Measurements from ENCODE around the gene MBD4.

Gene MBD4

DNA sequence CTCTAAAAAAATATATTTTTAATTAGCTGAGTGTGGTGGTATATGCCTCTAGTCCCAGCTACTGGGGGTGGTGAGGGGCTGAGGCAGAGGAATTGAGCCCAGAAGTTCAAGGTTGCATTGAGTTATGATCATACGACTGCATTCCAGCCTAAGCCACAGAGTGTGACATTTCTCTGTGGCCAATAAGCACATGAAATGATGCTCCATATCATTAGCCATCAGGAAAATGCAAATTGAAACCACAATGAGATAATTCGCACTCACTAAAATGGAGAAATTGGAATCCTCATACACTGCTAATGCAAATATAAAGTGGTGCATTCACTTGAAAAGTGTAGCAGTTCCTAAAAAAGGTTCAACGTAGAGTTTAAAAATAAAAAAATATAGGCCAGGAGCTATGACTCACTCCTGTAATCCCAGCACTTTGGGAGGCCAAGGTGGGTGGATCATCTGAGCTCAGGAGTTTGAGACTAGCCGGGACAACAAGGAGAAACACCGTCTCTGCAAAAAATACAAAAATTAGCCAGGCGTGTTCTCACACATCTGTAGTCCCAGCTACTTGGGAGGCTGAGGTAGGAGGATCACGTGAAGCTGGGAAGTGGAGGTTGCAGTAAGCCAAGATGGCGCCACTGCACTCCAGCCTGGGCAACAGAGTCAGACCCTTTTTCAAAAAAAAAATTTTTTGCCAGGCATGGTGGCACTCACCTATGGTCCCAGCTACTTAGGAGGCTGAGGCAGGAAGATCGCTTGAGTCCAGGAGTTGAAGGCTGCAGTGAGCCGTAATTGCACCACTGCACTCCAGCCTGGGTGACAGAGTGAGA is 35.4 kb upstream of the MBD4 start:
- TF ChIP-seq, protein P1, sequence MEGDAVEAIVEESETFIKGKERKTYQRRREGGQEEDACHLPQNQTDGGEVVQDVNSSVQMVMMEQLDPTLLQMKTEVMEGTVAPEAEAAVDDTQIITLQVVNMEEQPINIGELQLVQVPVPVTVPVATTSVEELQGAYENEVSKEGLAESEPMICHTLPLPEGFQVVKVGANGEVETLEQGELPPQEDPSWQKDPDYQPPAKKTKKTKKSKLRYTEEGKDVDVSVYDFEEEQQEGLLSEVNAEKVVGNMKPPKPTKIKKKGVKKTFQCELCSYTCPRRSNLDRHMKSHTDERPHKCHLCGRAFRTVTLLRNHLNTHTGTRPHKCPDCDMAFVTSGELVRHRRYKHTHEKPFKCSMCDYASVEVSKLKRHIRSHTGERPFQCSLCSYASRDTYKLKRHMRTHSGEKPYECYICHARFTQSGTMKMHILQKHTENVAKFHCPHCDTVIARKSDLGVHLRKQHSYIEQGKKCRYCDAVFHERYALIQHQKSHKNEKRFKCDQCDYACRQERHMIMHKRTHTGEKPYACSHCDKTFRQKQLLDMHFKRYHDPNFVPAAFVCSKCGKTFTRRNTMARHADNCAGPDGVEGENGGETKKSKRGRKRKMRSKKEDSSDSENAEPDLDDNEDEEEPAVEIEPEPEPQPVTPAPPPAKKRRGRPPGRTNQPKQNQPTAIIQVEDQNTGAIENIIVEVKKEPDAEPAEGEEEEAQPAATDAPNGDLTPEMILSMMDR (IDR thresholded peaks at IDR 0.05; ENCODE audit: control extremely low read depth, extremely low read depth, low read depth, missing control alignments) = no peak
- POLR2A ChIA-PET = no interaction called here
- DNase-seq (ENCODE audit: extremely low spot score) = no peak
- CTCF ChIA-PET = interaction anchor here (1.4 to 2.3 kb wide), 3 partner anchors 11 to 15 kb away, joined by 6 to 17 read pairs (median 7); no protein-coding TSS in a partner anchor

DNA sequence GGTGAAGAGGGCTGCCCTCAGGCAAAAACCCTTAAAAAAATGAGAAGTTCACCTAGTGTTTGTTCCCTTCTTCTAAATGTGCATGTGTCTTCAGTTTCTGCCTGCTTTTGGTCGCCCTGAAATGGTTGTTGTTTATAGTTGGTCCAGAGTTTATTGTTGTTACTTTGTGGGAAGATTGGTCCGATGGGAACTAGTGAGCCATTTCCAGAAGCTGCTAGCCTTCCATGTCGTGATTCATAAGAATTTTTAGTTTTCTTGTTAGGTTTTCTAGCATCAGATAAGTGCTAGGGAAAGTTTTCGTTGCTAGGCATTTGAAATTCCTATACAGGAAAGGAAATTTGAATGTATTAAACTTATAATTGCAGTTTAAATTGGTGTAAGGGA is 34.0 kb upstream of the MBD4 start:
- TF ChIP-seq, protein P1 (IDR thresholded peaks at IDR 0.05; ENCODE audit: control extremely low read depth, extremely low read depth, low read depth, missing control alignments) = no peak
- DNase-seq (ENCODE audit: extremely low spot score) = no peak
- ChIA-PET CTCF (interaction anchor here (1.3 kb wide), 1 partner anchor 44 kb away, joined by 3 read pairs; no protein-coding TSS in a partner anchor), POLR2A (no interaction called here)

DNA sequence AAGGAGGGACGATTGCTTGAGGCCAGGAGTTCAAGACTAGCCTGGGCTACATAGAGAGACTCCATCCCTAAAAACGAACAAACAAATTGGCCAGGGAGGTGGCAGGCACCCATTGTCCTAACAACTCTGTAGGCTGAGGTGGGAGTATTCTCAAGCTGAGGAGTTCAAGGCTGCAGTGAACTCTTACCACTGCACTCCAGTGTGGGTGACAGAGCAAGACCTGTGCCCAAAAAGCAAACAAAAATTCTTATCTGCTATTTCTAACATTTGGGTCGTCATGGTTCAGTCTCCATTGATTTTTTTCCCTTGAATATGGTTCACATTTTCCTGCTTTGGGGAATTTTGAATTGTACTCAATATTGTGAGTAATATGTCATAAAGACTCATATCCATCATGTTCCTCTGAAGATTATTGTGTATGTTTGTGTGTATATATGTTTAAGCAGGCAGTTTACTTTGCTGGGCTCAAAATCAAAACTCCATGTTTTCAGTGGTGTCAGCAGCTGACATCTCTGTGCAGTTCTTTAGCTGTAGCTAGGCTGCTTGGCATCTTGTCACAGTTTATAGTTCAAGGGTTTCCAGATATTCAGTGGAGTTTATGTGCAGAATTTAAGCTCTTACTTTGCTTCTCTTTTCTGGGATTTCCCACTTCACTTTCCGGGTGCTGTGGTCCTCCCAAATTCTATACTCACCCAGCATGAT is 33.5 kb upstream of the MBD4 start:
- ChIA-PET POLR2A (no interaction called here), CTCF (interaction anchor here (1.3 to 2.3 kb wide), 3 partner anchors 29 to 90 kb away, joined by 3 to 6 read pairs (median 3); no protein-coding TSS in a partner anchor)
- TF ChIP-seq, protein P1 (IDR thresholded peaks at IDR 0.05; ENCODE audit: control extremely low read depth, extremely low read depth, low read depth, missing control alignments) = no peak
- DNase-seq (ENCODE audit: extremely low spot score) = no peak

- no peak for DNase-seq (ENCODE audit: extremely low spot score)
- TF ChIP-seq, protein P1 (IDR thresholded peaks at IDR 0.05; ENCODE audit: control extremely low read depth, extremely low read depth, low read depth, missing control alignments) = no peak
- POLR2A ChIA-PET = no interaction called here
- CTCF ChIA-PET = interaction anchor here (1.3 to 2.3 kb wide), 2 partner anchors 87 to 123 kb away, joined by 3 to 6 read pairs; no protein-coding TSS in a partner anchor
Measured at GRCh38 chr3:129470861-129471260, 31.1 kb upstream of the MBD4 start.

GRCh38 chr3:129469026-129469425 is 29.3 kb upstream of the MBD4 start:
- CTCF ChIA-PET = interaction anchor here (1.0 to 2.3 kb wide), 7 partner anchors 9 to 69 kb away, joined by 3 to 10 read pairs (median 5); no protein-coding TSS in a partner anchor
- POLR2A ChIA-PET = no interaction called here
- no peak for DNase-seq (ENCODE audit: extremely low spot score)
- TF ChIP-seq, protein P1 (IDR thresholded peaks at IDR 0.05; ENCODE audit: control extremely low read depth, extremely low read depth, low read depth, missing control alignments) = no peak

- ChIA-PET POLR2A (no interaction called here), CTCF (interaction anchor here (1.7 kb wide), 1 partner anchor 22 kb away, joined by 4 read pairs; no protein-coding TSS in a partner anchor)
- no peak for DNase-seq (ENCODE audit: extremely low spot score)
- TF ChIP-seq, protein P1 (IDR thresholded peaks at IDR 0.05; ENCODE audit: control extremely low read depth, extremely low read depth, low read depth, missing control alignments) = no peak
Measured at GRCh38 chr3:129467932-129468331, 28.2 kb upstream of the MBD4 start.

All from GM10248 (cell line).